Liver (tissue), 3 donors: ENCODE data around the gene DACH1.

Experiments
- FOXA1 ChIP-seq: IDR thresholded peaks from 2 replicates; pipeline ENCODE4 v1.6.1; 2016; ENCODE audit warnings: antibody characterized with exemption
- GABPA ChIP-seq, 2 donors: IDR thresholded peaks in 1 of 2; conservative IDR thresholded peaks in 1 of 2; 2 replicates each; pipeline ENCODE4 v1.6.1; 2016; ENCODE audit warnings: antibody characterized with exemption in 2 of 2, mild to moderate bottlenecking in 1 of 2, moderate library complexity in 1 of 2
- JUND ChIP-seq, 2 donors: IDR thresholded peaks; 2 replicates each; pipeline ENCODE4 v1.6.1; 2016; ENCODE audit warnings: antibody characterized with exemption in 2 of 2
- NR2F2 ChIP-seq: IDR thresholded peaks from 2 replicates; pipeline ENCODE4 v1.6.1; 2016; ENCODE audit warnings: antibody characterized with exemption
- RAD21 ChIP-seq, 2 donors: IDR thresholded peaks; 2 replicates each; pipeline ENCODE4 v1.6.1; 2016; ENCODE audit warnings: antibody characterized with exemption in 2 of 2, mild to moderate bottlenecking in 2 of 2
- RXRA ChIP-seq, 2 donors: IDR thresholded peaks; 2 replicates each; pipeline ENCODE4 v1.6.1; 2017 to 2018; ENCODE audit warnings: antibody characterized with exemption in 2 of 2, mild to moderate bottlenecking in 1 of 2
- SP1 ChIP-seq: IDR thresholded peaks from 2 replicates; pipeline ENCODE4 v1.6.1; 2018; ENCODE audit warnings: antibody characterized with exemption, mild to moderate bottlenecking
- TAF1 ChIP-seq: conservative IDR thresholded peaks from 2 replicates; pipeline ENCODE4 v1.6.1; 2016; ENCODE audit warnings: antibody characterized with exemption, mild to moderate bottlenecking
- YY1 ChIP-seq: IDR thresholded peaks from 2 replicates; pipeline ENCODE4 v1.6.1; 2016; ENCODE audit warnings: antibody characterized with exemption, mild to moderate bottlenecking
- TF ChIP-seq, protein P1 (sequence below): fragments of 150-350 bp; IDR thresholded peaks from 2 replicates; pipeline ENCODE4 v1.5.1; 2017; ENCODE audit warnings: improper control_type of control experiment, low read depth, low read length; ENCODE audit not compliant: missing input control
- TF ChIP-seq, protein P2 (sequence below): IDR thresholded peaks from 2 replicates; pipeline ENCODE4 v1.6.1; 2016; ENCODE audit warnings: antibody characterized with exemption
- TF ChIP-seq, protein P3 (sequence below): IDR thresholded peaks from 2 replicates; pipeline ENCODE4 v1.6.1; 2016; ENCODE audit warnings: antibody characterized with exemption
- TF ChIP-seq, protein P4 (sequence below): IDR thresholded peaks from 2 replicates; pipeline ENCODE4 v1.6.1; 2016; ENCODE audit warnings: antibody characterized with exemption, mild to moderate bottlenecking
- donor health status: healthy.
- donor health status: healthy.

DNA sequence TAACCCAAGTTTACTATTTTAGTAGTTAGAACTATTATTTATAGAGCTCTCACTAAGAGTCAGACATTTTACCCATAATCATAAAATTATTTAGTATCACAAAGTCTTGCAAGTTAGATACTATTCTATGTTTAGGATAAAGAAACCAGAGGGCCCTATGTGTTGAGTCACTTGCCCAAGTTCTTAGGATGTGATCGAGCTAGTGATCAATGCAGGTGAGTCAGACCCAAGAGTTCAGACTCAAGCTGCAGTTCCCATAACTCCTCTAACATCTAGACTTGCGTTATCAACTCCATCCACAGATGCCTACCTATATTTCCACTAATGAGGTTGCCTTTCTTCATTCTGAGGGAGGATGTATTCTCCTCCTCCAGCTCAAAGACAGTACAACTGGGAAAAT is 53.8 kb downstream of the DACH1 start:
- TF ChIP-seq, protein P1, sequence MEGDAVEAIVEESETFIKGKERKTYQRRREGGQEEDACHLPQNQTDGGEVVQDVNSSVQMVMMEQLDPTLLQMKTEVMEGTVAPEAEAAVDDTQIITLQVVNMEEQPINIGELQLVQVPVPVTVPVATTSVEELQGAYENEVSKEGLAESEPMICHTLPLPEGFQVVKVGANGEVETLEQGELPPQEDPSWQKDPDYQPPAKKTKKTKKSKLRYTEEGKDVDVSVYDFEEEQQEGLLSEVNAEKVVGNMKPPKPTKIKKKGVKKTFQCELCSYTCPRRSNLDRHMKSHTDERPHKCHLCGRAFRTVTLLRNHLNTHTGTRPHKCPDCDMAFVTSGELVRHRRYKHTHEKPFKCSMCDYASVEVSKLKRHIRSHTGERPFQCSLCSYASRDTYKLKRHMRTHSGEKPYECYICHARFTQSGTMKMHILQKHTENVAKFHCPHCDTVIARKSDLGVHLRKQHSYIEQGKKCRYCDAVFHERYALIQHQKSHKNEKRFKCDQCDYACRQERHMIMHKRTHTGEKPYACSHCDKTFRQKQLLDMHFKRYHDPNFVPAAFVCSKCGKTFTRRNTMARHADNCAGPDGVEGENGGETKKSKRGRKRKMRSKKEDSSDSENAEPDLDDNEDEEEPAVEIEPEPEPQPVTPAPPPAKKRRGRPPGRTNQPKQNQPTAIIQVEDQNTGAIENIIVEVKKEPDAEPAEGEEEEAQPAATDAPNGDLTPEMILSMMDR: no peak
- TF ChIP-seq, protein P2, sequence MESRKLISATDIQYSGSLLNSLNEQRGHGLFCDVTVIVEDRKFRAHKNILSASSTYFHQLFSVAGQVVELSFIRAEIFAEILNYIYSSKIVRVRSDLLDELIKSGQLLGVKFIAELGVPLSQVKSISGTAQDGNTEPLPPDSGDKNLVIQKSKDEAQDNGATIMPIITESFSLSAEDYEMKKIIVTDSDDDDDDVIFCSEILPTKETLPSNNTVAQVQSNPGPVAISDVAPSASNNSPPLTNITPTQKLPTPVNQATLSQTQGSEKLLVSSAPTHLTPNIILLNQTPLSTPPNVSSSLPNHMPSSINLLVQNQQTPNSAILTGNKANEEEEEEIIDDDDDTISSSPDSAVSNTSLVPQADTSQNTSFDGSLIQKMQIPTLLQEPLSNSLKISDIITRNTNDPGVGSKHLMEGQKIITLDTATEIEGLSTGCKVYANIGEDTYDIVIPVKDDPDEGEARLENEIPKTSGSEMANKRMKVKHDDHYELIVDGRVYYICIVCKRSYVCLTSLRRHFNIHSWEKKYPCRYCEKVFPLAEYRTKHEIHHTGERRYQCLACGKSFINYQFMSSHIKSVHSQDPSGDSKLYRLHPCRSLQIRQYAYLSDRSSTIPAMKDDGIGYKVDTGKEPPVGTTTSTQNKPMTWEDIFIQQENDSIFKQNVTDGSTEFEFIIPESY: no peak
- no peak for TF ChIP-seq SP1
- TF ChIP-seq RXRA (IDR thresholded peaks at IDR 0.05): no peak
- no peak for TF ChIP-seq JUND (IDR thresholded peaks at IDR 0.05)
- TF ChIP-seq, protein P3, sequence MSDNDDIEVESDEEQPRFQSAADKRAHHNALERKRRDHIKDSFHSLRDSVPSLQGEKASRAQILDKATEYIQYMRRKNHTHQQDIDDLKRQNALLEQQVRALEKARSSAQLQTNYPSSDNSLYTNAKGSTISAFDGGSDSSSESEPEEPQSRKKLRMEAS: no peak
- TF ChIP-seq, protein P4, sequence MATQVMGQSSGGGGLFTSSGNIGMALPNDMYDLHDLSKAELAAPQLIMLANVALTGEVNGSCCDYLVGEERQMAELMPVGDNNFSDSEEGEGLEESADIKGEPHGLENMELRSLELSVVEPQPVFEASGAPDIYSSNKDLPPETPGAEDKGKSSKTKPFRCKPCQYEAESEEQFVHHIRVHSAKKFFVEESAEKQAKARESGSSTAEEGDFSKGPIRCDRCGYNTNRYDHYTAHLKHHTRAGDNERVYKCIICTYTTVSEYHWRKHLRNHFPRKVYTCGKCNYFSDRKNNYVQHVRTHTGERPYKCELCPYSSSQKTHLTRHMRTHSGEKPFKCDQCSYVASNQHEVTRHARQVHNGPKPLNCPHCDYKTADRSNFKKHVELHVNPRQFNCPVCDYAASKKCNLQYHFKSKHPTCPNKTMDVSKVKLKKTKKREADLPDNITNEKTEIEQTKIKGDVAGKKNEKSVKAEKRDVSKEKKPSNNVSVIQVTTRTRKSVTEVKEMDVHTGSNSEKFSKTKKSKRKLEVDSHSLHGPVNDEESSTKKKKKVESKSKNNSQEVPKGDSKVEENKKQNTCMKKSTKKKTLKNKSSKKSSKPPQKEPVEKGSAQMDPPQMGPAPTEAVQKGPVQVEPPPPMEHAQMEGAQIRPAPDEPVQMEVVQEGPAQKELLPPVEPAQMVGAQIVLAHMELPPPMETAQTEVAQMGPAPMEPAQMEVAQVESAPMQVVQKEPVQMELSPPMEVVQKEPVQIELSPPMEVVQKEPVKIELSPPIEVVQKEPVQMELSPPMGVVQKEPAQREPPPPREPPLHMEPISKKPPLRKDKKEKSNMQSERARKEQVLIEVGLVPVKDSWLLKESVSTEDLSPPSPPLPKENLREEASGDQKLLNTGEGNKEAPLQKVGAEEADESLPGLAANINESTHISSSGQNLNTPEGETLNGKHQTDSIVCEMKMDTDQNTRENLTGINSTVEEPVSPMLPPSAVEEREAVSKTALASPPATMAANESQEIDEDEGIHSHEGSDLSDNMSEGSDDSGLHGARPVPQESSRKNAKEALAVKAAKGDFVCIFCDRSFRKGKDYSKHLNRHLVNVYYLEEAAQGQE: no peak
- no peak for TF ChIP-seq TAF1
- TF ChIP-seq GABPA (IDR thresholded peaks at IDR 0.05 in 1 of 2, conservative IDR thresholded peaks at IDR 0.05 in 1 of 2): no peak
- no peak for TF ChIP-seq RAD21 (IDR thresholded peaks at IDR 0.05)
- TF ChIP-seq YY1: no peak
- TF ChIP-seq NR2F2: no peak
- TF ChIP-seq FOXA1: no peak
